ENCODE measurements around the gene SIDT1.

The SIDT1 gene

GRCh38 chr3:113556316-113556945 lies 24.1 kb downstream of the SIDT1 start:
- TF ChIP-seq ZBTB7A (IDR thresholded peaks at IDR 0.05; ENCODE audit: low read depth), result no peak
- TF ChIP-seq, protein P1, sequence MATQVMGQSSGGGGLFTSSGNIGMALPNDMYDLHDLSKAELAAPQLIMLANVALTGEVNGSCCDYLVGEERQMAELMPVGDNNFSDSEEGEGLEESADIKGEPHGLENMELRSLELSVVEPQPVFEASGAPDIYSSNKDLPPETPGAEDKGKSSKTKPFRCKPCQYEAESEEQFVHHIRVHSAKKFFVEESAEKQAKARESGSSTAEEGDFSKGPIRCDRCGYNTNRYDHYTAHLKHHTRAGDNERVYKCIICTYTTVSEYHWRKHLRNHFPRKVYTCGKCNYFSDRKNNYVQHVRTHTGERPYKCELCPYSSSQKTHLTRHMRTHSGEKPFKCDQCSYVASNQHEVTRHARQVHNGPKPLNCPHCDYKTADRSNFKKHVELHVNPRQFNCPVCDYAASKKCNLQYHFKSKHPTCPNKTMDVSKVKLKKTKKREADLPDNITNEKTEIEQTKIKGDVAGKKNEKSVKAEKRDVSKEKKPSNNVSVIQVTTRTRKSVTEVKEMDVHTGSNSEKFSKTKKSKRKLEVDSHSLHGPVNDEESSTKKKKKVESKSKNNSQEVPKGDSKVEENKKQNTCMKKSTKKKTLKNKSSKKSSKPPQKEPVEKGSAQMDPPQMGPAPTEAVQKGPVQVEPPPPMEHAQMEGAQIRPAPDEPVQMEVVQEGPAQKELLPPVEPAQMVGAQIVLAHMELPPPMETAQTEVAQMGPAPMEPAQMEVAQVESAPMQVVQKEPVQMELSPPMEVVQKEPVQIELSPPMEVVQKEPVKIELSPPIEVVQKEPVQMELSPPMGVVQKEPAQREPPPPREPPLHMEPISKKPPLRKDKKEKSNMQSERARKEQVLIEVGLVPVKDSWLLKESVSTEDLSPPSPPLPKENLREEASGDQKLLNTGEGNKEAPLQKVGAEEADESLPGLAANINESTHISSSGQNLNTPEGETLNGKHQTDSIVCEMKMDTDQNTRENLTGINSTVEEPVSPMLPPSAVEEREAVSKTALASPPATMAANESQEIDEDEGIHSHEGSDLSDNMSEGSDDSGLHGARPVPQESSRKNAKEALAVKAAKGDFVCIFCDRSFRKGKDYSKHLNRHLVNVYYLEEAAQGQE (IDR thresholded peaks at IDR 0.05; ENCODE audit: low read depth), result no peak
- TF ChIP-seq EP300 (IDR thresholded peaks at IDR 0.05; ENCODE audit: borderline replicate concordance), result no peak
- TF ChIP-seq TEAD4 (IDR thresholded peaks at IDR 0.05), result no peak
- no peak for TF ChIP-seq CEBPB (IDR thresholded peaks at IDR 0.05)
- no peak for TF ChIP-seq YY1 (IDR thresholded peaks at IDR 0.05; ENCODE audit: low read depth)
- TF ChIP-seq TCF12 (IDR thresholded peaks at IDR 0.05; ENCODE audit: low read depth), result no peak
- no peak for TF ChIP-seq TAF1 (IDR thresholded peaks at IDR 0.05; ENCODE audit: low read depth)
- TF ChIP-seq, protein P2, sequence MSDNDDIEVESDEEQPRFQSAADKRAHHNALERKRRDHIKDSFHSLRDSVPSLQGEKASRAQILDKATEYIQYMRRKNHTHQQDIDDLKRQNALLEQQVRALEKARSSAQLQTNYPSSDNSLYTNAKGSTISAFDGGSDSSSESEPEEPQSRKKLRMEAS (IDR thresholded peaks at IDR 0.05), result no peak
- TF ChIP-seq, protein P3, sequence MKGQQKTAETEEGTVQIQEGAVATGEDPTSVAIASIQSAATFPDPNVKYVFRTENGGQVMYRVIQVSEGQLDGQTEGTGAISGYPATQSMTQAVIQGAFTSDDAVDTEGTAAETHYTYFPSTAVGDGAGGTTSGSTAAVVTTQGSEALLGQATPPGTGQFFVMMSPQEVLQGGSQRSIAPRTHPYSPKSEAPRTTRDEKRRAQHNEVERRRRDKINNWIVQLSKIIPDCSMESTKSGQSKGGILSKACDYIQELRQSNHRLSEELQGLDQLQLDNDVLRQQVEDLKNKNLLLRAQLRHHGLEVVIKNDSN (IDR thresholded peaks at IDR 0.05), result no peak
- TF ChIP-seq CREB1 (IDR thresholded peaks at IDR 0.05; ENCODE audit: low read depth), result no peak
- no peak for TF ChIP-seq FOXM1 (IDR thresholded peaks at IDR 0.05; ENCODE audit: borderline replicate concordance, low read depth)
- no peak for TF ChIP-seq EGR1 (IDR thresholded peaks at IDR 0.05)
- no peak for TF ChIP-seq NFIC (IDR thresholded peaks at IDR 0.05)
- TF ChIP-seq RAD21 (IDR thresholded peaks at IDR 0.05; ENCODE audit: low read depth), result no peak

GRCh38 chr3:113556946-113557335 lies 24.6 kb downstream of the SIDT1 start:
- no peak for TF ChIP-seq NFIC (IDR thresholded peaks at IDR 0.05)
- TF ChIP-seq EP300 (IDR thresholded peaks at IDR 0.05; ENCODE audit: borderline replicate concordance), result no peak
- TF ChIP-seq ZBTB7A (IDR thresholded peaks at IDR 0.05; ENCODE audit: low read depth), result no peak
- no peak for TF ChIP-seq RAD21 (IDR thresholded peaks at IDR 0.05; ENCODE audit: low read depth)
- TF ChIP-seq CREB1 (IDR thresholded peaks at IDR 0.05; ENCODE audit: low read depth), result no peak
- TF ChIP-seq FOXM1 (IDR thresholded peaks at IDR 0.05; ENCODE audit: borderline replicate concordance, low read depth), result no peak
- TF ChIP-seq, protein P1 (IDR thresholded peaks at IDR 0.05; ENCODE audit: low read depth), result no peak
- no peak for TF ChIP-seq CEBPB (IDR thresholded peaks at IDR 0.05)
- no peak for TF ChIP-seq TAF1 (IDR thresholded peaks at IDR 0.05; ENCODE audit: low read depth)
- TF ChIP-seq, protein P2 (IDR thresholded peaks at IDR 0.05), result no peak
- TF ChIP-seq, protein P3 (IDR thresholded peaks at IDR 0.05), result no peak
- TF ChIP-seq TEAD4 (IDR thresholded peaks at IDR 0.05), result no peak

GRCh38 chr3:113557374-113557773 lies 25.0 kb downstream of the SIDT1 start:
- TF ChIP-seq YY1 (IDR thresholded peaks at IDR 0.05; ENCODE audit: low read depth) (no peak), ZBTB7A (IDR thresholded peaks at IDR 0.05; ENCODE audit: low read depth) (no peak), TEAD4 (IDR thresholded peaks at IDR 0.05) (no peak), NFIC (IDR thresholded peaks at IDR 0.05) (no peak), CEBPB (IDR thresholded peaks at IDR 0.05) (no peak), TAF1 (IDR thresholded peaks at IDR 0.05; ENCODE audit: low read depth) (no peak), CREB1 (IDR thresholded peaks at IDR 0.05; ENCODE audit: low read depth) (no peak), TCF12 (IDR thresholded peaks at IDR 0.05; ENCODE audit: low read depth) (no peak), RAD21 (IDR thresholded peaks at IDR 0.05; ENCODE audit: low read depth) (no peak), EGR1 (IDR thresholded peaks at IDR 0.05) (no peak)
- TF ChIP-seq, protein P1 (IDR thresholded peaks at IDR 0.05; ENCODE audit: low read depth), result no peak
- TF ChIP-seq, protein P2 (IDR thresholded peaks at IDR 0.05), result no peak

DNA sequence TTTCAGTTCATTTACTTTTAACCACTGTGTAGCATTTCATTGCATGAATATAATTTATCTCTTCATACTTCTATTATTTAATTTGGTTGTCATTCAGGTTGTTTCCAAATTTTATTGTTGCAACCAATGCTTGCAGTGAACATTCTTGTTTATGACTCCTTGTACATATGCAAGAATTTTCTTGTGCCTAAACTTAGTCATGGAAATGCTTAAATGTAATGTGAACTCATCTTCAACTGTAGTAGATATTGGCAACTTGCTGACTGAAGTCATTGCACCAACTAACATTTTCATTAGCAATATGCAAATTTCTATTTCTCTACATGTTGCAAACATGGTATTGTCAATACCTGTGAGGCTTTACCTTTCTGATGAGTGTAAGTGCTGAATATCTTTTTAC lies 26.7 kb downstream of the SIDT1 start:
- no peak for TF ChIP-seq TEAD4 (IDR thresholded peaks at IDR 0.05)
- TF ChIP-seq, protein P2 (IDR thresholded peaks at IDR 0.05), result no peak
